ENCODE measurements around the gene TENM3.

DNA sequence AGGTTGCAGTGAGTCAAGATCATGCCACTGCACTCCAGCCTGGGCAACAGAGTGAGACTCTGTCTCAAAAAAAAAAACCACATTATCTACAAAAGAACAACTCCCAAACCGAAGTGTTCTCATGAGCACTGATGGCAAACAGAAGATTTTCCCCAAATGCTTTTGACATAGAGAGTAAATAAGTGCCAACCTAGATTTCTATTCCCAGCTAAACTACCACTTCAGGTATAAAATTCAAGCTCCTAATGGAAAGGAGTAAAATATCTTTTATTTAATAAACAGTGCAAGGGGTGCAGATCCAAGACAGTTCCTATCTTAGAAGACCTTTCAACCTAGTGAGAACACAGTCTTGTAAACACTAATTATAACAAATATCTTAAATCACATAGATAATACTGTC is 170.3 kb downstream of the TENM3 start:
- TF ChIP-seq CTCF (IDR thresholded peaks at IDR 0.05) (no peak), ZFX (IDR thresholded peaks at IDR 0.05; ENCODE audit: borderline replicate concordance) (no peak)
